HG02840 (cell line): ENCODE data around the gene OR56A5.
"Not testable (repeated sequence)": the region's sequence is repeated elsewhere in the genome, so short reads cannot be mapped to it uniquely, and the experiment has no call there.

Source experiments
- ATAC-seq: cut with Tn5 transposase; IDR thresholded peaks from one replicate; pipeline ENCODE4 v1.9.1; 2021; ENCODE audit warnings: mild to moderate bottlenecking, moderate library complexity, moderate number of reproducible peaks; ENCODE audit not compliant: unreplicated experiment, low FRiP score

The OR56A5 gene

GRCh38 chr11:5968394-5968793 lies at the start of gene OR56A5:
Gene OR56A5, minus strand, starts transcription at chr11:5968494. Its CDS starts 0 bp downstream, at chr11:5968494.
- ATAC-seq, result no peak

- no peak for ATAC-seq
These were observed 44.7 kb upstream of the OR56A5 start for GRCh38 chr11:6013042-6013441.

DNA sequence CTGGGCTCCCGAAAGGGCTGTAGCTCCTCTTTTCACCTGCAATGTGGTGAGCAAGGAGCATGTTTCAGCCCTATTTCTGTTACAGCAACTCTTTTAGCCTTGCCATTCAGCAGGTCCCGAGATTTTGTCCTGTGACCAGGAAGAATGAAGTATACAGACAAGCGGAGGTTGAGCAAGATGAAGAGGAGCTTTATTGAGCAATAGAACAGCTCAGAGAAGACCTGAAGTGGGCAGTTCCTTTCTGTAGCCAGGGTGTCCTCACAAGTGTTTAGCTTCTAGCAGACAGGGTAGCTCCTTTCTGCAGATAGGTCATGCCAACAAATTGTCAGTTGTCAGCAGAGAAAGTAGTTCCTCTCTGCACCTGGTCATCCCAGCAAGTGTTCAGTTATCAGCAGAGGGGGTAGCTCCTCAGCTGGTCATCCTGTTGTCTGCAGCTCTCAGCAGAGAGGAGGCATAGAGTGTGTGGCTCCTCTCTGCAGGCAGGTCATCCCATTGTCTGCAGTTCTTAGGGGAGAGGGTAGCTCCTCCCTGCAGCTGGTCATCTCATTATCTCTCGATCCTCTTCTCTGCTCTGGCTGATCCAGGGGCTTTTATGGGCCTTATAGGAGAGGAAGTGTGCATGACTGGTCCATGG lies 43.9 kb upstream of the OR56A5 start:
- no peak for ATAC-seq

GRCh38 chr11:6006846-6007245 lies 38.6 kb upstream of the OR56A5 start, which contains the start of gene OR56A4:
Gene OR56A4, minus strand, starts transcription at chr11:6006946. Its CDS starts 3,954 bp downstream, at chr11:6002992.
- ATAC-seq, result no peak

- no peak for ATAC-seq
These were observed 38.1 kb upstream of the OR56A5 start for GRCh38 chr11:6006395-6006794.

DNA sequence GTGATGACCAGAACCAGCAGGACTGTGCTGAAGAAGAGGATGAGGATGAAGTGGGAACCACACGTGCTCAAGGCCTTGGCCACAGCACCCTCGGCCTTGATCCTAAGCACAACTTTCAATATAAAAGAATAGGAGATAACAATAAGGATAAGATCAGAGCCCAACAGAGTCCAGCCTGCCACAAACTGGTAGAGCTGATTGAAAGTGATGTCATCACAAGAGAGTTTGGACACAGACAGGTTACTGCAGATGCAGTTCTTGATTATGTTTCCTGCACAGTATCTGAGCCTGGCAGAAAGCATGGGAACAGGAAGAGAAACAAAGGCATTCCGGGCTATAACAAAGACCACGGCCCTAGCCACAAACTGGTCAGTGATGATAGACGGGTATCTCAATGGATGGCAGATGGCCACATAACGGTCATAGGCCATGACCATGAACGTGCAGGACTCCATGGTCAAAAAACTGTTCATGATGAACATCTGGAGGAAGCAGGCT lies 34.0 kb upstream of the OR56A5 start:
- no peak for ATAC-seq

GRCh38 chr11:5994791-5995190 lies 26.5 kb upstream of the OR56A5 start:
- ATAC-seq, result no peak

DNA sequence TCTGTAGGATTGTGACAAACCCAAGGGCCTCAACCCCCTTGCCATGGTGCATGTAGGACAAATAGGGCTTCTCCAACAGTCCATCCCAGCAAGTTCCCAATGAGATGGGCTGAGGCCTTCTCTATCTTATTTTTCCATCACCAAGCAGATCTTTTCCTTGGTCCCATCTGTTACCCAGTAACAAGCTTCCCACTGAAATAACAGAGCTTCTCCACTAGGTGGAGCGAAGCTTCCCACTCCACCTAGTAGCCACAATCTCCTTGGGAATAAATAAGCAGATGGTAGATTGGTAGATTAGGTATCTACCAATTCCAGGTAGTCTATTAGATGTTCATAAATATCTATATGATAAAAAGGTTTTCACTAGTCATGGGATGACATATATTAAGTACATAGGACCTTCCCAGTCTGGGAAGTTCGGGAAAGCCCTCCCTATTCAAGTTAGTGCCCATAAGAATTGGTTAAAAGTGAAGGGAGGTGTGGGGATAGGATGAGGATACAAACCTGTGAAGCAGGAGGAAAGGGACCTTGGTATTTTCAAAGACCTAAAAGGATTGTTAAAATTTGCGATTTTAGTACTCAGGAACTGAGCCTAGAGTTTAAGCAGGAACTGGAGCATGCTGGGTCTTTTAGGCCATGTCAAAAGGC lies 24.4 kb upstream of the OR56A5 start:
- no peak for ATAC-seq

DNA sequence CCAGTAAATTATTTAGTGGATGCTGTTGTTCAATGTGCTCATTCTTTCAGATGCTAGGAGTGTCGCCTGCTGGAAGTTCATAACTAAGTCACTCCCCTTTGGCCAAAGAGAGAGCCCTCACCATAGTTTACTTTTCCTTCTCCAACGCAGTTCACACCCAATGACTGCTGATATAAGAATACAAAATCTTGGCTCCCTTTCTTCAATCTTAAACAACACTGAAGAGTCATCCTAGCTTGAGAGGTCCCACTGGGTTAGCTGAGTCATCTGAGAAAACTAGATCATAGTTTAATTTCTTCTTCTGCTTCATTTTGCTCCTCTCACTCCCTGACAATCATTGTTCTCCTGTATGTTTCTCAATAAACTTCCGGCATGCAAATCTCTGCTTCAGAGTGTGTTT lies 23.9 kb upstream of the OR56A5 start:
- ATAC-seq, result no peak

- no peak for ATAC-seq
These were observed 20.9 kb upstream of the OR56A5 start for GRCh38 chr11:5989203-5989602.

DNA sequence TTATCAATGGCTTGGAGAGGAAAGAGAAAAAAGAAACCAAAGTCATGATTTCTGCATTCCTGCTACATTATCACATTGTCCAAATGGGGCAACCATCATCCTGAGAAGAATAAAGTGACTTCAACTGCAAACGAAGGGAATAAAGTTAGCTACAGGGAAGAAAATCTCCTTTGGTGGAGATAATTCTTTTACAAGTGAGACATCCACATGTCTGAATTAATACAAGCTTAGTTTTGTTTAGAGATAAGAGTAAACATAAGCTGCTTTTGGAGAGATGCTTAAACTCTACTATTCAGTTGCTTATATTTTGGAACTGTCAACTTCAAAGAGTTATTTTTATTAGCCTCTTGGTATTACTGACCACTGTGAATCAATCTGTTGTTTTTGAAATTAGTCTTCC lies 18.6 kb upstream of the OR56A5 start, which contains the start of gene OR52L1:
Gene OR52L1 (minus strand): TSS at position 101 of the 400 bp plus-strand sequence. CDS start 55 bp downstream, at position 46.
- no peak for ATAC-seq

DNA sequence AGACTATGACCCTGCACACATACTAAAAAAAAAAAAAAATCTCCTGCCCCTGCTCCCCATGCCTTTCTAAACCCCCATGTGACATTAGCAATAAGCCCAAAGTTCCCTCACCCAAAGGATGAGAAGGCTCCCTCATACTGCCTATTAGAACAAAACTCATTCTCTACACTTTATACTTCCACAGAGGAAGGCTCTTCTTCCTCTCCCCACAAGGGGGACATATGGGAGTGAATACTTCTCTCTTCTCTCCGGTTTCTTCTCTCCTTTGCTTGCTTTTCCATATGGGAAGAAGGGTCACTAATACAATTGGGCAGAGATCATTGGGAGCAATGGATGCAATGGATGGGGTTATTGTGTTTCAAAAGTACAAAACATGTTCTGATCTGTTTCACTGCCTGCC lies 15.1 kb upstream of the OR56A5 start:
- no peak for ATAC-seq

GRCh38 chr11:5973530-5973929 lies 5.2 kb upstream of the OR56A5 start:
- no peak for ATAC-seq

GRCh38 chr11:5967708-5968107 lies 586 bp downstream of the OR56A5 start:
- no peak for ATAC-seq

DNA sequence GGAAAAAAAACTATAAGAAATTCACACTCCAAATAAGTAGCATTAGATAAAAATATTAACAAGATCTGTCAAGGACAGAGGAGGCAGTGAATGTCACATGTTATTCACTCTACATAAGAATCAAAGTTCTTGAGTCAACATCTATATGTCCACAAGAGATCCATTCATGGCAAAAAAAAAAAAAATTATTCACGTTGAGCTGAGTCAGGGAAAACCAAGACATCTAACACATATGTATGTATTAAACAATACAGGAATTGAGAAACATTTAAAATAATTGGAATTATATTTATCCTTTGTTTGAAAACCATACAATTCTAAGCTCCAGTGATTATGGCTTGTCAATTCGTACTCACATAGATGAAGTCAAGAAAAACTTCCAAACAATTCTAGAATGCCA lies 1.3 kb downstream of the OR56A5 start:
- no peak for ATAC-seq

DNA sequence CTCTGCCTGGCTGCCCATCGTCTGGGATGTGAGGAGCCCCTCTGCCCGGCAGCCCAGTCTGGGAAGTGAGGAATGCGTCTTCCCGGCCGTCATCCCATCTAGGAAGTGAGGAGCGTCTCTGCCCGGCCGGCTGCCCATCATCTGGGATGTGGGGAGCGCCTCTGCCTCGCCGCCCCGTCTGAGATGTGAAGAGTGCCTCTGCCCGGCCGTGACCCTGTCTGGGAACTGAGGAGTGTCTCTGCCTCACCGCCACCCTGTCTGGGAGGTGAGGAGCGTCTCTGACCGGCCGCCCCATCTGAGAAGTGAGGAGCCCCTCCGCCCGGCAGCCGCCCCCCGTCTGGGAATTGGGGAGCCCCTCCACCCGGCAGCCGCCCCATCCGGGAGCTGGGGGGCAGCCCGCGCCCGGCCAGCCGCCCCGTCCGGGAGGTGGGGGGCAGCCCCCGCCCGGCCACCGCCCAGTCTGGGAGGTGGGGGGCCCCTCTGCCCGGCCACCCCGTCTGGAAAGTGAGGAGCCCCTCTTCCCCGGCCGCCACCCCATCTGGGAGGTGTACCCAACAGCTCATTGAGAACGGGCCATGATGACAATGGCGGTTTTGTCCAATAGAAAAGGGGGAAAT lies 7.5 kb downstream of the OR56A5 start:
- not testable (repeated sequence) for ATAC-seq

DNA sequence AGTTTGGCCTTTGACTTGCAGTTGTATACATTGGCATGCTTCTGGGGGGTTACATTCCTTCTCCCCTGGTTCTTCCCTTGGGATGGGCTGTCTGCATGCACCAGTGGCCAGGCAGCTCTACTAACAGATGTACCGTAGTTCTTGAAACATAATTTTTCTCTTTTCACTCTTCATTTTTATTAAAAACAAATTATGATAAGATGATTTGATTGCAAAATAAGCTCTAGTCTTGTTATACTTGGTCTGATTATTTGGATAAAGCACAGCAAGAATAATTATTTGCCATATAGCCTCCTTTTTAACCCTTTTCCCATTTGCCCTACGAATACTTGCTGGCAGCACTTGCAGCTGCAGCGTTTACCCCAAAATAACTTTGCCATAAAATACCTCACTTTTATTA lies 12.7 kb downstream of the OR56A5 start:
- ATAC-seq, result no peak

DNA sequence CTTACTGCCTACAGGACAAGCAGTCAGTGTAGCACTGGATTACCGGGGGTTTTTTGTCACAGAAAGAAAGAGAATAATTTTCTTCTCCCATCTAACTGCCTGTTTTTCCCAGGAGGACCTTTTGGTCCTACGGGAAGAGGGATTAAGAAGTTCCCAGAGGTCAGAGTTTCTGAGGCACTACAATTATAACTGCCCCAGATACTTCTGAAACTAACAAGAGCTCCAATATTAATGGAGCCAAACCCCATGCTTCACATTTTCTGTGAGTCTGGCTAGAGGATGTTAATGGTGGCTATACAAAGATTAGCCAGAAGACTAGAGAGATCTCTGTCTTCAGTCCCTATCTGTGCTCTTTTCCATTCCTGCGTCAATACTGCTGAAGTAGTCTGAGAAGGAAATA lies 26.3 kb downstream of the OR56A5 start, which contains the start of gene OR56A3:
Gene OR56A3 (plus strand): TSS at position 301 of the 400 bp plus-strand sequence. CDS start 5,096 bp downstream, outside the sequence.
- ATAC-seq, result no peak

DNA sequence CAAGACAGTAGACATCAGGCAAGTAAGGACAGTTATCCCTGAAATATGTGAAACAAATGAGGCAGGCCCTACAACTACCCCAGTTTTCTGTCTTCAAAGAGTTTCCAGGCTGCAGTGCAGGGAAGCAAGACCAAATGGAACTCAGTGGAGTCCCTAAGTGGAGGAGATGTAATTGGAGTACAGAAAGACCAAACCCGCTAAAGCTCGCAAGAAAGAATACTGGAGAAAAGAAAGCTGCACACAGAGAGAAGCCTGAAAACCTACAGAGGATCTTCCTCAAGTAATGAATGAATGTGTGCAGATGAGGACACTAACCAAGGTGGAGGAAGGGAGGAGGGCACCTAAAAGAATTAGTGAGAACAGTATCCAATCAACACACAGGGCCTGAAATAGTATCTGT lies 27.5 kb downstream of the OR56A5 start:
- no peak for ATAC-seq

DNA sequence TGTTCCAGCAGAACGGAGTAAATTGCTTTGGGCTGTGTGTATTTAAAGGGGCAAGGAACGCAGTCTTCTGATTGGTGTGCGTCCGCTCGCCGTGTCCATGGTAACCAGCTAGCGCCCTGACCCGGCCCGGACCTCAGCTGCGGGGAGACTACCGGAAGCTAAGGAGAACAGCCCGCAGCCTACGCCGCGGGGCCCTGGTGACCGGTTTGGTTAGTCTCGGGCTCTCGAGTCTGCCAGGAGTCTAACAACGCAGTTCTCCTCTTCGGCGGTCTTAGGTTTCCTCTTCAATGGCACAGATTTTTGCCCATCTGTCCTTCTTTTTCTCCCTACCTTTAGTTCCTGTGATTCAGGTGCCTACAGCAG lies 29.7 kb downstream of the OR56A5 start:
- ATAC-seq, result no peak

GRCh38 chr11:5937868-5938602 lies 30.3 kb downstream of the OR56A5 start:
- no peak for ATAC-seq
